ENCODE results near the gene TCEAL3.
"Not testable (repeated sequence)": the region's sequence is repeated elsewhere in the genome, so short reads cannot be mapped to it uniquely, and the experiment has no call there.

TCEAL3 gene

GRCh38 chrX:103629318-103630170 is 21.8 kb downstream of the TCEAL3 start:
- Mint-ChIP-seq H3K4me1 (peaks cover 27% of the 10 kb centered on the region), H3K36me3 (ENCODE audit: low read depth) (no peaks in the 10 kb centered on the region), H3K4me3 (peak overlapping the region; percentile 86), H3K27me3 (ENCODE audit: low read depth, poor library complexity) (no peaks in the 10 kb centered on the region), H3K9me3 (peaks cover under 1% of the 10 kb centered on the region), H3K27ac (peak overlapping the region; percentile 95)
- DNase-seq: peak; percentile 70
- TF ChIP-seq CTCF (IDR thresholded peaks at IDR 0.05): peak; percentile 18

GRCh38 chrX:103630171-103630511 is 22.4 kb downstream of the TCEAL3 start:
- Mint-ChIP-seq H3K36me3 (ENCODE audit: low read depth) (no peaks in the 10 kb centered on the region), H3K4me1 (peaks cover 25% of the 10 kb centered on the region), H3K9me3 (no peaks in the 10 kb centered on the region), H3K4me3 (peak overlapping the region; percentile 86), H3K27me3 (ENCODE audit: low read depth, poor library complexity) (no peaks in the 10 kb centered on the region), H3K27ac (no peak overlapping the region)
- DNase-seq: no peak
- TF ChIP-seq CTCF (IDR thresholded peaks at IDR 0.05): no peak

- no peaks in the 10 kb centered on the region for H3K36me3 Mint-ChIP-seq (ENCODE audit: low read depth)
- peaks cover 16% of the 10 kb centered on the region for H3K4me1 Mint-ChIP-seq
- DNase-seq: no peak
- no peaks in the 10 kb centered on the region for H3K27me3 Mint-ChIP-seq (ENCODE audit: low read depth, poor library complexity)
- H3K9me3 Mint-ChIP-seq: no peaks in the 10 kb centered on the region
- H3K27ac Mint-ChIP-seq: no peak overlapping the region
- no peak overlapping the region for H3K4me3 Mint-ChIP-seq
- TF ChIP-seq CTCF (IDR thresholded peaks at IDR 0.05): no peak
These were observed 23.4 kb downstream of the TCEAL3 start for GRCh38 chrX:103631145-103631544.

GRCh38 chrX:103635436-103635835 is 27.7 kb downstream of the TCEAL3 start:
- Mint-ChIP-seq H3K27ac (no peak overlapping the region), H3K27me3 (ENCODE audit: low read depth, poor library complexity) (peaks cover 3% of the 10 kb centered on the region)
- TF ChIP-seq CTCF (IDR thresholded peaks at IDR 0.05): no peak

GRCh38 chrX:103637604-103638338 is 30.0 kb downstream of the TCEAL3 start:
- Mint-ChIP-seq H3K4me3 (no peak overlapping the region), H3K9me3 (no peaks in the 10 kb centered on the region), H3K27ac (no peak overlapping the region), H3K27me3 (ENCODE audit: low read depth, poor library complexity) (peaks cover 3% of the 10 kb centered on the region), H3K36me3 (ENCODE audit: low read depth) (no peaks in the 10 kb centered on the region), H3K4me1 (peaks cover 4% of the 10 kb centered on the region)
- DNase-seq: no peak
- TF ChIP-seq CTCF (IDR thresholded peaks at IDR 0.05): no peak

More at GRCh38 chrX:103635436-103635835, 27.7 kb downstream of the TCEAL3 start:
- H3K4me1 Mint-ChIP-seq: peaks cover 4% of the 10 kb centered on the region
- DNase-seq: no peak
- no peaks in the 10 kb centered on the region for H3K9me3 Mint-ChIP-seq
- no peaks in the 10 kb centered on the region for H3K36me3 Mint-ChIP-seq (ENCODE audit: low read depth)
- H3K4me3 Mint-ChIP-seq: no peak overlapping the region

GRCh38 chrX:103638479-103639346 is 30.9 kb downstream of the TCEAL3 start:
- not testable (repeated sequence) for H3K4me3 Mint-ChIP-seq; H3K27ac Mint-ChIP-seq; H3K4me1 Mint-ChIP-seq; H3K36me3 Mint-ChIP-seq (ENCODE audit: low read depth); H3K27me3 Mint-ChIP-seq (ENCODE audit: low read depth, poor library complexity); H3K9me3 Mint-ChIP-seq
- DNase-seq: peak; percentile 79

Data from nephron progenitor cell (in vitro differentiated cells).